OCI-LY1 (cell line): ENCODE results near the gene GLG1.

Source experiments
- CTCF ChIP-seq: fragments of 200-600 bp; sonication (generic), shearing (Covaris generic); IDR thresholded peaks from 2 replicates; pipeline ENCODE4 v1.5.1; 2017; ENCODE audit warnings: mild to moderate bottlenecking, antibody characterized with exemption, low read length, moderate library complexity, mixed read lengths
- EZH2 ChIP-seq: fragments of 200-600 bp; sonication (generic), shearing (Covaris generic); IDR thresholded peaks from 2 replicates; pipeline ENCODE4 v1.8.0; 2017; ENCODE audit warnings: borderline replicate concordance, mixed run types, mild to moderate bottlenecking, antibody characterized with exemption, low read length, moderate library complexity, mixed read lengths

GRCh38 chr16:74472010-74472409, 134.9 kb downstream of the GLG1 start:
- TF ChIP-seq EZH2 (no peak), CTCF (no peak)
